ENCODE data around the gene TMEM106B. TPM values are rescaled to one million over a fixed set of nuclear protein-coding genes. Genes with fewer than 3 reads are reported as not detected.

Gene TMEM106B
- total and polyA plus RNA-seq, 10 of the 15 experiments (the other 5 are each of a cell fraction or from before 2014, with no cell fraction given), result 3.7 to 21.2 (median 12.3) TPM

DNA sequence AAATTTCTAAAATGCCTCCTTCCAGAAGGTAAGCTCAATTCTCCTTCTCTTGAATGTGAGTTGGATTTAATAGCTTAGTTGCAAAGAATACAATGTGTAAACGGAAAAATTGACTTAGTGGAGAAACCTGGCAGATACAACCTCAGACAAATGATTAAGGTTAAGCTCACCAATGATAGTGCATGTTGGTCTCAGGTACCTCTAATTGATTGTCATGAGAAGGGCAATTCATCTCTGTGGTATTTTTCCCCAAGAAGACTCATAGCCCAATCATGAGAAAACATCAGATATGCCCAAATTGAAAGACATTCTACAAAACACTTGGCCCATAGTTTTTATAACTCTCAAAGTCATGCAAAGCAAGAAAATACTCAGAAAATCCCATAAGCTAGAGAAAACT is 36.2 kb upstream of the TMEM106B start (continued):
- TF ChIP-seq, protein P1, sequence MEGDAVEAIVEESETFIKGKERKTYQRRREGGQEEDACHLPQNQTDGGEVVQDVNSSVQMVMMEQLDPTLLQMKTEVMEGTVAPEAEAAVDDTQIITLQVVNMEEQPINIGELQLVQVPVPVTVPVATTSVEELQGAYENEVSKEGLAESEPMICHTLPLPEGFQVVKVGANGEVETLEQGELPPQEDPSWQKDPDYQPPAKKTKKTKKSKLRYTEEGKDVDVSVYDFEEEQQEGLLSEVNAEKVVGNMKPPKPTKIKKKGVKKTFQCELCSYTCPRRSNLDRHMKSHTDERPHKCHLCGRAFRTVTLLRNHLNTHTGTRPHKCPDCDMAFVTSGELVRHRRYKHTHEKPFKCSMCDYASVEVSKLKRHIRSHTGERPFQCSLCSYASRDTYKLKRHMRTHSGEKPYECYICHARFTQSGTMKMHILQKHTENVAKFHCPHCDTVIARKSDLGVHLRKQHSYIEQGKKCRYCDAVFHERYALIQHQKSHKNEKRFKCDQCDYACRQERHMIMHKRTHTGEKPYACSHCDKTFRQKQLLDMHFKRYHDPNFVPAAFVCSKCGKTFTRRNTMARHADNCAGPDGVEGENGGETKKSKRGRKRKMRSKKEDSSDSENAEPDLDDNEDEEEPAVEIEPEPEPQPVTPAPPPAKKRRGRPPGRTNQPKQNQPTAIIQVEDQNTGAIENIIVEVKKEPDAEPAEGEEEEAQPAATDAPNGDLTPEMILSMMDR (IDR thresholded peaks at IDR 0.05 in 2 of 3, conservative IDR thresholded peaks at IDR 0.05 in 1 of 3; ENCODE audit: control insufficient read depth in 2 of 3, extremely low read depth in 1 of 3, insufficient read depth in 1 of 3, low read depth in 3 of 3, low read length in 3 of 3), result no peak
- TF ChIP-seq ZNF217 (IDR thresholded peaks at IDR 0.05) (no peak), BACH1 (IDR thresholded peaks at IDR 0.05; ENCODE audit: borderline replicate concordance) (no peak), HDAC2 (IDR thresholded peaks at IDR 0.05) (no peak), ZNF622 (IDR thresholded peaks at IDR 0.05) (no peak)

DNA sequence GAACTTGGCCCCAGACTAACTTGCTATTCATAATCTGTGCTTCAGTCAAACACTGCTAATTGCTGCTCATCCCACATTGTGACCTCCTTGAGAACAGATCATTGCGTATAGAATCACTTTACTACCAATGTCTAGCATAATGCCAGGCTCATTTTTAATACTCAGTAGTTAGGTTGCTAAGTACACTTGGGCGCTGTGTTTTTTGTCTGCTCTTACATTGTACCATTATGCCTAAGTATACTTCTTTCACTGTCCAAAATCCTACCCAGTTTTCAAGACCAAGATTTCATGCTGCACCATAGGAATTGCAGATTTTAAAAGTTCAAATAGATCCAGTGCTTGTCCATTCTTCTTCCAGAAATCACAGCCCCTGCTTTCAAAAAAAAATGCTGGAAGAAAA is 32.8 kb upstream of the TMEM106B start:
- WGBS (ENCODE audit: insufficient coverage, insufficient replicate concordance, low lambda C conversion rate, missing lambda C conversion rate), result 85% methylated on average over 2 of the region's 2 CpGs
- Histone ChIP-seq H2AFZ (ENCODE audit: control insufficient read depth, low read depth, low read length) (no peak overlapping the region), H3K27ac (ENCODE audit: control insufficient read depth, insufficient read depth) (no peak overlapping the region), H3K36me3 (ENCODE audit: control insufficient read depth in 2 of 2, insufficient read depth in 2 of 2, low read length in 1 of 2) (no peaks in the 10 kb centered on the region), H3K27me3 (replicated peaks in 1 of 2; ENCODE audit: control insufficient read depth in 2 of 2, insufficient read depth in 2 of 2, low read length in 1 of 2) (no peaks in the 10 kb centered on the region), H3K9ac (ENCODE audit: control insufficient read depth, insufficient read depth, low read length) (no peak overlapping the region), H3K4me3 (no peak overlapping the region), H3K79me2 (ENCODE audit: control insufficient read depth, insufficient read depth, low read length) (no peaks in the 10 kb centered on the region), H3K9me3 (replicated peaks; ENCODE audit: control insufficient read depth, insufficient read depth, low read length) (no peaks in the 10 kb centered on the region), H3K4me1 (ENCODE audit: control insufficient read depth, insufficient read depth, low read length) (no peaks in the 10 kb centered on the region), H4K20me1 (ENCODE audit: control insufficient read depth, insufficient read depth) (no peaks in the 10 kb centered on the region), H3K4me2 (ENCODE audit: control insufficient read depth, insufficient read depth) (no peak overlapping the region)
- FAIRE-seq (no peak), ATAC-seq (no peak), DNase-seq (ENCODE audit: low read depth, low spot score) (no peak)
- intact Hi-C loops (cut with micrococcal nuclease; ENCODE audit: unreplicated experiment), result no loop called here
- RAD21 ChIA-PET (ENCODE audit: unreplicated experiment), result no interaction called here
- TF ChIP-seq, protein P2, sequence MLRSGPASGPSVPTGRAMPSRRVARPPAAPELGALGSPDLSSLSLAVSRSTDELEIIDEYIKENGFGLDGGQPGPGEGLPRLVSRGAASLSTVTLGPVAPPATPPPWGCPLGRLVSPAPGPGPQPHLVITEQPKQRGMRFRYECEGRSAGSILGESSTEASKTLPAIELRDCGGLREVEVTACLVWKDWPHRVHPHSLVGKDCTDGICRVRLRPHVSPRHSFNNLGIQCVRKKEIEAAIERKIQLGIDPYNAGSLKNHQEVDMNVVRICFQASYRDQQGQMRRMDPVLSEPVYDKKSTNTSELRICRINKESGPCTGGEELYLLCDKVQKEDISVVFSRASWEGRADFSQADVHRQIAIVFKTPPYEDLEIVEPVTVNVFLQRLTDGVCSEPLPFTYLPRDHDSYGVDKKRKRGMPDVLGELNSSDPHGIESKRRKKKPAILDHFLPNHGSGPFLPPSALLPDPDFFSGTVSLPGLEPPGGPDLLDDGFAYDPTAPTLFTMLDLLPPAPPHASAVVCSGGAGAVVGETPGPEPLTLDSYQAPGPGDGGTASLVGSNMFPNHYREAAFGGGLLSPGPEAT (IDR thresholded peaks at IDR 0.05; ENCODE audit: low read depth), result no peak
- TF ChIP-seq POLR2AphosphoS5 (IDR thresholded peaks at IDR 0.05; ENCODE audit: low read length), result no peak
- in situ Hi-C loops (cut with MboI), result no loop called here
- POLR2A ChIA-PET, result no interaction called here
- no TSS peak for BruUV-seq (replicated peaks)
- SMC1A ChIA-PET (ENCODE audit: uncharacterized antibody, unreplicated experiment), result no interaction called here
- CTCF ChIA-PET, result no interaction called here
